GM10266 (cell line): ENCODE data around the gene DHX9.

Experiments
- DNase-seq: peaks from one replicate; pipeline ENCODE4 v3.0.0; 2012; ENCODE audit errors: extremely low spot score
- CTCF ChIP-seq: IDR thresholded peaks from 2 replicates; pipeline ENCODE4 v1.5.1; 2012; ENCODE audit warnings: mild to moderate bottlenecking, low read depth; ENCODE audit not compliant: control insufficient read depth, insufficient read depth; ENCODE audit errors: missing control alignments

The DHX9 gene

DNA sequence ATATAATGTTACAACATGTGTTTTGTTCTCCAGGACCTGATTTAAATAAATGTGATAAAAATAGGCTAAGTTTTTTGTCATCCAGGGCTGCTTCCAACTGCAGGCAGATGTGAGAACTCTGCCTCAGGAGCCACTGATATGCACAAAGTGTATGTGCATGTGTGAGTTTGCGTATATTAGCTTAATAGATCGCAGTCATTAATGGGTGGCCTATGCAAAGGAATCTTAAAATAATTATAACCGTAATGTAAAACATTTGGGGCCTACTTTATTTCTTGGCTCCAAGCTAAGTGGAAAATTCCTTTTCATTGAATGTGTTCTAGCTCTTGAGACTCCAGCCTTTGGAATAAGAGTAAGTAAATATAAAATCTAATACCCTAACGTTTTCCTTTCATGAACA, 16.8 kb downstream of the DHX9 start:
- DNase-seq, result no peak
- TF ChIP-seq CTCF, result no peak

DNA sequence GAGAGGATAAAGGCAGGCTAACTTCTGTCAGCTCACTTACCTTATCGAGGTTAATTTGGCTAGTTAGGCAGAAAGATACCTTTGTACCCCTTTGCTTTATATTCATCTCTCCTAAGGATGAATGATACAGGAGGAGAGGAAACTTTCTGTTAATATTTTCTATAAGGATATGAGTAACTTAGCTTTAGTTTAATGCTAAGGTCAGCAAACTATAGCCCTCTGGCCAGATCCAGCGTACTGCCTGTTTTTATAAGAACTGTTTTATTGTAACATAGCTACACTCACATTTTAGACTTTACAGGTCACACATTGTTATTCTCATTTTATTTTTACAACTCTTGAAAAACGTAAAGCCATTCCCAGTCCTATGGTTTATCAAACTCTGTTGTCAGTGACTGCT, 18.1 kb downstream of the DHX9 start:
- no peak for TF ChIP-seq CTCF
- DNase-seq, result no peak

DNA sequence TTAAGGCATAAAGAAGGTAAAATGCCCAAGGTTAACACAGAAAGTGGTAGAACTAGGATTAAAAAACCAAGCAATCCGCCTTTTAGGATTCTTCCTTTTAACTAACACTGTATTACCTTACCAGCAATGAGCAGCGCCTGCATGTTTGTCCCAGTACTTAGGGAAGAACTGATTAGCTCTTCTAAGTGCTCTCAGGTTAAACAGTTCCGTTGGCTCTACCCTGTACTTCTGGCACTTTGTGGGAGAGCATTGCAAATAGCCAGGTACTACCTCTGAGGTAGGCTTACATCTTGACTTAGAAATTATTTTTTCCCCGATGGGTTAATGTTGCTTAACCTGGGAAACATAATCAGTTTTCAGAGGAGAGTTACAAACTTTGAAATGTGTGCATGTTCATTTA, 21.5 kb downstream of the DHX9 start:
- no peak for DNase-seq
- TF ChIP-seq CTCF, result no peak

- no peak for TF ChIP-seq CTCF
- no peak for DNase-seq
These were observed 22.8 kb downstream of the DHX9 start for GRCh38 chr1:182861994-182862393.

DNA sequence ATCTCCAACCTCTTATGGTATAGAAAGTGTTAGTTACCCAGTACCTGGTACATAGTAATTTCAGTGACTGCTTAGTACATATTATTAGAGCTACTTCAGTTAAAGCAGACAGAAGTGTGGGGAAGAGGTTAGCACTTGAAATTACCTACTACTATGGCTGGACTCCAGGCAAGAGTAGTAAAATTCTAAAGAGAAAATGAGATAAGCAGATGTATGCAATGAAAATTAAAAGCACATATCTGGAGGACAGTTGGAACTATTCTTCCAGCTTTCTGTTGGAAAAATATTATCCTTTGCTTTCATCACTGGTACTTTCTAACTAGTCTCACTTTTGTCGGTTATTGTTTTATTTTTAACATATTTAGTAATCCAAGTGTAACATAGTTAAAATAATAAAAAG, 23.7 kb downstream of the DHX9 start:
- DNase-seq, result no peak

GRCh38 chr1:182863940-182864339, 24.8 kb downstream of the DHX9 start:
- DNase-seq, result no peak
- TF ChIP-seq CTCF, result no peak

More for the DNA sequence above, 23.7 kb downstream of the DHX9 start:
- no peak for TF ChIP-seq CTCF

GRCh38 chr1:182867861-182868260, 28.7 kb downstream of the DHX9 start:
- DNase-seq, result no peak
- no peak for TF ChIP-seq CTCF
